Activated naive CD8-positive, alpha-beta T cell (primary cell): ENCODE results near the gene P3H2.

ENCODE experiments used
- H3K27ac Mint-ChIP-seq: one replicate; pipeline ENCODE4 v1.8.0; 2021; ENCODE audit warnings: mixed read lengths
- H3K27me3 Mint-ChIP-seq: one replicate; pipeline ENCODE4 v1.8.0; 2021; ENCODE audit warnings: mixed read lengths
- H3K36me3 Mint-ChIP-seq: one replicate; pipeline ENCODE4 v1.8.0; 2021; ENCODE audit warnings: mixed read lengths
- H3K4me1 Mint-ChIP-seq: one replicate; pipeline ENCODE4 v1.8.0; 2021; ENCODE audit warnings: low read depth, mixed read lengths
- H3K4me3 Mint-ChIP-seq: one replicate; pipeline ENCODE4 v1.8.0; 2021; ENCODE audit warnings: mild to moderate bottlenecking, mixed read lengths
- H3K9me3 Mint-ChIP-seq: one replicate; pipeline ENCODE4 v1.8.0; 2021; ENCODE audit warnings: low read depth, mixed read lengths

Gene P3H2

GRCh38 chr3:190038050-190038933, 82.4 kb downstream of the P3H2 start:
- H3K9me3 Mint-ChIP-seq, result no peaks in the 10 kb centered on the region
- H3K36me3 Mint-ChIP-seq, result no peaks in the 10 kb centered on the region
- H3K4me3 Mint-ChIP-seq, result no peak overlapping the region
- peaks cover 12% of the 10 kb centered on the region for H3K27me3 Mint-ChIP-seq
- no peaks in the 10 kb centered on the region for H3K4me1 Mint-ChIP-seq
- H3K27ac Mint-ChIP-seq, result no peak overlapping the region

GRCh38 chr3:190036631-190037030, 84.1 kb downstream of the P3H2 start:
- Mint-ChIP-seq H3K9me3 (no peaks in the 10 kb centered on the region), H3K27ac (no peak overlapping the region), H3K36me3 (no peaks in the 10 kb centered on the region)

GRCh38 chr3:190034446-190034845, 86.3 kb downstream of the P3H2 start:
- H3K27me3 Mint-ChIP-seq, result peaks cover 11% of the 10 kb centered on the region
- H3K4me3 Mint-ChIP-seq, result no peak overlapping the region
- H3K9me3 Mint-ChIP-seq, result no peaks in the 10 kb centered on the region
- H3K27ac Mint-ChIP-seq, result no peak overlapping the region
- no peaks in the 10 kb centered on the region for H3K4me1 Mint-ChIP-seq
- H3K36me3 Mint-ChIP-seq, result no peaks in the 10 kb centered on the region

More at GRCh38 chr3:190036631-190037030, 84.1 kb downstream of the P3H2 start:
- Mint-ChIP-seq H3K27me3 (peaks cover 14% of the 10 kb centered on the region), H3K4me3 (no peak overlapping the region), H3K4me1 (no peaks in the 10 kb centered on the region)

GRCh38 chr3:190032923-190033322, 87.8 kb downstream of the P3H2 start:
- no peaks in the 10 kb centered on the region for H3K36me3 Mint-ChIP-seq
- H3K4me3 Mint-ChIP-seq, result no peak overlapping the region
- no peaks in the 10 kb centered on the region for H3K9me3 Mint-ChIP-seq
- H3K27ac Mint-ChIP-seq, result no peak overlapping the region
- no peaks in the 10 kb centered on the region for H3K4me1 Mint-ChIP-seq
- peaks cover 12% of the 10 kb centered on the region for H3K27me3 Mint-ChIP-seq

GRCh38 chr3:190031887-190032752, 88.6 kb downstream of the P3H2 start:
- no peak overlapping the region for H3K27ac Mint-ChIP-seq
- H3K4me3 Mint-ChIP-seq, result no peak overlapping the region
- H3K27me3 Mint-ChIP-seq, result peaks cover 14% of the 10 kb centered on the region
- no peaks in the 10 kb centered on the region for H3K9me3 Mint-ChIP-seq
- H3K4me1 Mint-ChIP-seq, result no peaks in the 10 kb centered on the region
- no peaks in the 10 kb centered on the region for H3K36me3 Mint-ChIP-seq

- H3K27ac Mint-ChIP-seq, result no peak overlapping the region
- H3K36me3 Mint-ChIP-seq, result no peaks in the 10 kb centered on the region
- H3K9me3 Mint-ChIP-seq, result no peaks in the 10 kb centered on the region
- peaks cover 4% of the 10 kb centered on the region for H3K4me1 Mint-ChIP-seq
- H3K4me3 Mint-ChIP-seq, result no peak overlapping the region
- peaks cover 7% of the 10 kb centered on the region for H3K27me3 Mint-ChIP-seq
Observed at GRCh38 chr3:190027116-190027515, 93.6 kb downstream of the P3H2 start.

GRCh38 chr3:190026154-190026553, 94.5 kb downstream of the P3H2 start:
- Mint-ChIP-seq H3K27me3 (peaks cover 7% of the 10 kb centered on the region), H3K4me3 (no peak overlapping the region), H3K9me3 (no peaks in the 10 kb centered on the region), H3K27ac (no peak overlapping the region), H3K36me3 (no peaks in the 10 kb centered on the region), H3K4me1 (peaks cover 4% of the 10 kb centered on the region)

- no peaks in the 10 kb centered on the region for H3K36me3 Mint-ChIP-seq
- H3K27me3 Mint-ChIP-seq, result peaks cover 8% of the 10 kb centered on the region
- H3K27ac Mint-ChIP-seq, result no peak overlapping the region
- H3K4me3 Mint-ChIP-seq, result no peak overlapping the region
- H3K9me3 Mint-ChIP-seq, result no peaks in the 10 kb centered on the region
- peaks cover 4% of the 10 kb centered on the region for H3K4me1 Mint-ChIP-seq
Observed at GRCh38 chr3:190024912-190025311, 95.8 kb downstream of the P3H2 start.

- Mint-ChIP-seq H3K9me3 (no peaks in the 10 kb centered on the region), H3K27ac (no peak overlapping the region), H3K4me3 (no peak overlapping the region), H3K36me3 (no peaks in the 10 kb centered on the region), H3K4me1 (peaks cover 2% of the 10 kb centered on the region), H3K27me3 (peaks cover 13% of the 10 kb centered on the region)
Observed at GRCh38 chr3:190019844-190020243, 100.9 kb downstream of the P3H2 start.

GRCh38 chr3:190019006-190019405, 101.7 kb downstream of the P3H2 start:
- Mint-ChIP-seq H3K36me3 (no peaks in the 10 kb centered on the region), H3K4me3 (no peak overlapping the region), H3K27ac (no peak overlapping the region), H3K27me3 (peaks cover 14% of the 10 kb centered on the region), H3K4me1 (no peaks in the 10 kb centered on the region), H3K9me3 (no peaks in the 10 kb centered on the region)

GRCh38 chr3:190018460-190018859, 102.2 kb downstream of the P3H2 start:
- peaks cover 12% of the 10 kb centered on the region for H3K27me3 Mint-ChIP-seq
- H3K27ac Mint-ChIP-seq, result no peak overlapping the region
- H3K9me3 Mint-ChIP-seq, result no peaks in the 10 kb centered on the region
- H3K4me1 Mint-ChIP-seq, result no peaks in the 10 kb centered on the region
- H3K36me3 Mint-ChIP-seq, result no peaks in the 10 kb centered on the region
- no peak overlapping the region for H3K4me3 Mint-ChIP-seq

- H3K27me3 Mint-ChIP-seq, result peaks cover 12% of the 10 kb centered on the region
- H3K4me3 Mint-ChIP-seq, result no peak overlapping the region
- H3K4me1 Mint-ChIP-seq, result no peaks in the 10 kb centered on the region
- no peaks in the 10 kb centered on the region for H3K9me3 Mint-ChIP-seq
- no peak overlapping the region for H3K27ac Mint-ChIP-seq
- no peaks in the 10 kb centered on the region for H3K36me3 Mint-ChIP-seq
Observed at GRCh38 chr3:190017521-190018288, 103.0 kb downstream of the P3H2 start.

- no peaks in the 10 kb centered on the region for H3K36me3 Mint-ChIP-seq
- H3K9me3 Mint-ChIP-seq, result no peaks in the 10 kb centered on the region
- no peak overlapping the region for H3K27ac Mint-ChIP-seq
Observed at GRCh38 chr3:190016966-190017365, 103.7 kb downstream of the P3H2 start.

GRCh38 chr3:190014940-190015339, 105.8 kb downstream of the P3H2 start:
- H3K4me1 Mint-ChIP-seq, result no peaks in the 10 kb centered on the region
- no peak overlapping the region for H3K4me3 Mint-ChIP-seq
- H3K27me3 Mint-ChIP-seq, result peaks cover 15% of the 10 kb centered on the region
- H3K36me3 Mint-ChIP-seq, result no peaks in the 10 kb centered on the region
- no peak overlapping the region for H3K27ac Mint-ChIP-seq
- no peaks in the 10 kb centered on the region for H3K9me3 Mint-ChIP-seq

More at GRCh38 chr3:190016966-190017365, 103.7 kb downstream of the P3H2 start:
- Mint-ChIP-seq H3K4me3 (no peak overlapping the region), H3K4me1 (no peaks in the 10 kb centered on the region), H3K27me3 (peaks cover 16% of the 10 kb centered on the region)
